ENCODE data around the gene TPGS2.
"Not testable (repeated sequence)": the region's sequence is repeated elsewhere in the genome, so short reads cannot be mapped to it uniquely, and the experiment has no call there.

TPGS2 gene, protein sequence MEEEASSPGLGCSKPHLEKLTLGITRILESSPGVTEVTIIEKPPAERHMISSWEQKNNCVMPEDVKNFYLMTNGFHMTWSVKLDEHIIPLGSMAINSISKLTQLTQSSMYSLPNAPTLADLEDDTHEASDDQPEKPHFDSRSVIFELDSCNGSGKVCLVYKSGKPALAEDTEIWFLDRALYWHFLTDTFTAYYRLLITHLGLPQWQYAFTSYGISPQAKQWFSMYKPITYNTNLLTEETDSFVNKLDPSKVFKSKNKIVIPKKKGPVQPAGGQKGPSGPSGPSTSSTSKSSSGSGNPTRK

DNA sequence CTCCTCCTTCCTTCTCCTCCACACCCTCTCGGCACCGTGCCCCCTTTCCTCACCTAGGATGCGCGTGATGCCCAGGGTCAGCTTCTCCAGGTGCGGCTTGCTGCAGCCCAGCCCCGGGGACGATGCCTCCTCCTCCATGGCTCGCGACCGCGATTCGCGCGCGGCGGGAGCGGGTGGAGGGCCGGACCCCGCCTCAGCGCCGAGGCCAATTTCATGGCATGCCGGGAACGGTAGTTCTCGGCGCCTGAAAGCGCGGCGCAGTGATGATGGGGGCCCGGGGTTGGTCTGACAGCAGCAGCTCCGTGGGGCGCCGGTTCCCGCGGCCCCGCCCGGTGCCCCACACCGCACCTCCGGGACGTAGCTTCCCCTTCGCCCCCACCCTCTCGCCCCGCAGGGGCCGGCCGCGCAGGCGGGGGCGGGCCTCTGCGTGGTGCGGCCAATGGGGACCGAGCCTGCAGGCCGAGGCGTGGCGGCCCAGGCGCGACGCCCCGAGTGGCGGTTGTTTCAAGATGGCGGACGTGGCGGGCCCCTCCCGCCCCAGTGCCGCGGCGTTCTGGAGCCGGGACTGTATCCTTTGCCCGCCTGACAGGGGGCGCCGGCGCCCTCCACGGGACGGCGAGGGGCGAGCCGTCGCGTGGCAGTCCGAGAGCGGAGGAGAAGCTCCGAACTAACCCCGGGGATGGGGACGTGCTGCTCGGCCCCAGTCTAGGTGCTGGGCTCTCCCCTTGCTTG, at the start of gene TPGS2, which contains the start of gene KIAA1328:
Gene TPGS2, minus strand, starts transcription at position 373 of the 732 bp plus-strand sequence. Its CDS starts 235 bp downstream, at position 138.
Gene KIAA1328, plus strand, starts transcription at position 498 of the 732 bp plus-strand sequence. Its CDS starts 12 bp downstream, at position 510.
- peak; percentile 76 to 77 for DNase-seq

DNA sequence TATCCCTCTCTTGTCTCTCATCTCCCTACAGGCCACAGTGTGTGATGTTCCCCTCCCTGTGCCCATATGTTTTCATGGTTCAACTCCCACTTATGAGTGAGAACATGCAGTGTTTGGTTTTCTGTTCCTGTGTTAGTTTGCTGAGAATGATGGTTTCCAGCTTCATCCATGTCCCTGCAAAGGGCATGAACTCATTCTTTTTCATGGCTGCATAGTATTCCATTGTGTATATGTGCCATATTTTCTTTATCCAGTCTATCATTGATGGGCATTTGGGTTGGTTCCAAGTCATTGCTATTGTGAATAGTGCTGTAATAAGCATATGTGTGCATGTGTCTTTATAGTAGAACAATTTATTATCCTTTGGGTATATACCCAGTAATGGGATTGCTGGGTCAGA, 45.0 kb upstream of the TPGS2 start:
- not testable (repeated sequence) for DNase-seq

DNA sequence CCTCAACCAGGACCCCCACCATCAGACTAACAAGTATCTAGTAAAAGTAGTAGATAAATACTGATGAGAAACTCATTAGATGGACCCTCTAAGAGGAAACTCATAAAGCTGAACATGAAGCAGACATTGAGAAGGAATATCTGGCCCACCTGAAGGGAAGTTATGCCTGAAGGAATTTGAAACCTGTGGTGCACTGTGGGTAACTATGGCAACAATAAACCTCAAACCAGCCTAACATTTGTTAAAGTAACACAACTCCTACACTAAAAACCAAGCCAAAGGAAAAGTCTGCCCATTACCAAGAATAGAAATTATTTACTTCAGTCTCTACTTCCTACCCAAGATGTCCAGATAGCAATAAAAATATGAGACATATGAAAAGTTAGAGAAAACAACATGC, 43.5 kb upstream of the TPGS2 start:
- no peak for DNase-seq

DNA sequence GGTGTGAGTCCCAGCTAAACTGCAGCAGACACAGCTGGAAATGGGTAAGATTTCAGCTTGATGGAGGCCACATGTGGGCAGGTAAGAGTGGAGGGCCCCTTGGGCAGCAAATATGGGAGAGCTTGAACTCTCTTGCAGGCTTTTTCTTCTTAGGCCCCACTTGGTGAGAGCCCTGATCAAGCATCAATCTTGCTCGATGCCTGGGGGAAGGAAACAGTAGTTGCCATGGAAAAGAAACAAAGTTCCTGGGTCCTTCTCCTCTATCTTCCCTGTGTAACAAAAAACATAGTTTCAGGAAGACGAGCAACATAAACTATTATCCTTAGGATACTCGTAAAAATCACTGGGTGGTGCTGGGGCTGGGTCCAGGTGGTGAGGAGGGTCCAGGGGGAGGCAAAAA, 43.0 kb upstream of the TPGS2 start:
- DNase-seq, result no peak

DNA sequence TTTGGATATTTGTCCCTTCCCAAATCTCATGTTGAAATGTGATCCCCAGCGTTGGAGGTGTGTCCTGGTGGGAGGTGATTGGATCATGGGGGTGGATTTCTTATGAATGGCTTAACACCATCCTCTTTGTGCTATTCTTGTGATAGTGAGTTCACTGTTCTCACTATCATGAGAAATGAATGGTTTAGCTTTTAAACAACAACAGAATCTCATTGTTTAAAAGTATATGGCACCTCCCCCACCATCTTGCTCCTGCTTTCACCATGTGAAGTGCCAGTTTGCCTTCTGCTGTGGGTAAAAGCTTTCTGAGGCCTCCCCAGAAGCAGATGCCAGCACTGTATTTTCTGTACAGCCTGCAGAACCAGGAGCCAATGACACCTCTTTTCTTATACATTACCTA, 38.3 kb upstream of the TPGS2 start:
- no peak for DNase-seq

DNA sequence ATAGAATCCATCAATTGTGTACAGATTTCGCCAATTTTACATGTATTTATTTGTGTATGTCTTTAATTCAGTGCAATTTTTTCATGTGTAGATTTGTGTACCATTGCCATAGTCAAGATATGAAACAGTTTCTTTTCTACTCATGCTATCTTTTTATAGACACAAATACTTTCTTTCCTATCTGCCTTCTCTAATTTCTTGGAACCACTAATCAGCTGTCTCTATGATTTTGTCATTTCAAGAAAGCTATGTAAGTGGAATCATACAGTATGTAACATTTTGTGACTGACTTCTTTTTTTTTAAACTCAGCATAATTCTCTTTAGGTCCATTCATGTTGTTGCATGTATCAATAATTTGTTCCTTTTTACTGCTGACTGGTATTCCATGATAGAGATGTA, 33.4 kb upstream of the TPGS2 start:
- DNase-seq, result no peak

DNA sequence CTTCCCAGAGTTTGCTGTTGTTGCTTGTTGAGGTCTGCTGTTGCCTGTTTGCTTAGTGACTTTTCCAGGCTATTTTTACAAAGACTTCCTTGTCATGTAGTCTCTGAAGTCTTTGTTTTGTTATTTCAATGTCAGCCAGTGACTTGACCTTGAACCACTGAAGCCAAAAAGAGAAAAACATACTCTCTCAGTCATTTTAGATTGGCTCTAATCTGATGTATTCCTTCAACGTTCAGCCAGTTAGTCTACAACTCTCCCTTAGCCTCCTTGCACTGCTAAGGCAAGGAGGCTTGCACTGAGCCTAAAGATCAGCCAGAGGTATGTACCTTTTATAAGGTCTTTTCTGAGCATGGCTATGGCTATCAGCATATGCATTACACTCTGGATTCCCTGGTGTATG, 28.0 kb upstream of the TPGS2 start:
- no peak for DNase-seq

DNA sequence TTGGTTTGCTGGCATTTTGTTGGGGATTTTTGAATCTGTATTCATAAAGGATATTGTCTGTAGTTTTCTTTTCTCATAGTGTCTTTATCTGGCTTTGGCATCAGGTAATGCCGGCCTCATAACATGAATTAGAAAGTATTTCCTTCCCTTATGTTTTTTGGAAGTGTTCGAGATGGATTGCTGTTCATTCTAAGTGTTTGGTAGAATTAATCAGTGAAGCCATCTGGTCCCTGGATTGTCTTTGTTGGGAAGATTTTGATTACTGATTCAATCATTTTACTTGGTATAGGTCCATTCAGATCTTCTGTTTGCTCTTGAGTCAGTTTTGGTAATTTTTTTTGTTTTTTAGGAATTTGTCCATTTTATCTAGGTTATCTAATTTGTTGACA, 22.4 kb upstream of the TPGS2 start:
- no peak for DNase-seq

DNA sequence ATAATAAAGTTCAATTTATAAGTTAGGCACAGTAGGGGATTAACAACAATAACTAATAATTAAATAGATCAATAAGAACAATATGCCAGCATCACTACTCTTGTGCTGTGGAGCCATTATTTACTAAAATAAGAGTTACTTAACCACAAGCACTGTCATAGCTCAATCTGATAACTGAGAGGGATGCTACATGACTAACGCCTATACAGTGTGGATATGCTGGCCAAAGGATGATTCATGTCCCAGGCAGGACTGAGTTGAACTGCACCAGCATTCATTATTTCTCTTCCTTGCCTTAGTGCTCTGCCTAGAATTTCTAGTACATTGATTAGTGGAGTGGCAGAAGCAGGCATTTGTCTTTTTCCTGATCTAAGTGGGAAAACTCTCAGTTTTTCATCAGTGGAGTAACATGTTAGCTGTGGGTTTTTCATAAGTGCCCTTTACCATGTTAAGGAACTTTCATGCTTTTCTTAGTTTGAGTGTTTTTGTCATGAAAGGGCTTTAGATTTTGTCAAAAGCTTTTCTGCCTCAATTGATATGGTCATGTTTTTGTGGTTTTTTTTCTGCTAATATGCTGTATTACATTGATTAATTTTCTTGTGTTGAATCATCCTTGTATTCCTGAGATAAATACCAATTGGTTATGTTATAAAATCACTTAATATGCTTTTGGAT, 21.9 kb upstream of the TPGS2 start:
- DNase-seq, result peak in 1 of 2 donors; percentile 0

DNA sequence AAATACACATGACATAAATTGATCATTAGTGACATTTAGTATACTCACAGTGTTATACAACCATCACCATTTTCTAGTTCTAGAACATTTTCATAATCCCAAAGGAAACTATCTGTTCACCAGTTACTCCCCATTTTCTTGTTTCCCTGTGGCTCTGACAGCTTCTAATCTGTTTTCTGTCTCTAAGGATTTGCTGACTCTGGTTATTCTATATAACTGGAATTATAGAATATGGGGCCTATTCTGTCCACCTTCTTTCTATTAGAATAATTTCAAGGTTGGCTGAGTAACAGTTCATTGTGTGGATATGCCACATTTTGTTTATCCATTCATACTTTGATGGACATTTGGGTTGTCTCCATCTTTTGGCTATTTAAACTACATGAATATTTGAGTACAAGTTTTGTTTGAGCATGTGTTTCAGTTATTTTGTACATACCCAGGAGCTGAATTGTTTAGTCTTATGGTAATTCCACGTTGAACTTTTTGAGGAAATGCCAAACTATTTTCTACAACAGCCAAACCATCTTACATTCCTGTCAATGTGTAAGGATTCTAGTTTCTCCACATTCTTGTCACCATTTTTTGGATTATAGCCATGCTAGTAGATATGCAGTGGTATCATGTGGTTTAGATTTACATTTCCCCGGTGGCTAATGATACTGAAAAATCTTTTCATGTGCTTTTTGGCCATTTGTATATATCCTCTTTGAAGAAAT, 20.6 kb upstream of the TPGS2 start:
- no peak for DNase-seq

DNA sequence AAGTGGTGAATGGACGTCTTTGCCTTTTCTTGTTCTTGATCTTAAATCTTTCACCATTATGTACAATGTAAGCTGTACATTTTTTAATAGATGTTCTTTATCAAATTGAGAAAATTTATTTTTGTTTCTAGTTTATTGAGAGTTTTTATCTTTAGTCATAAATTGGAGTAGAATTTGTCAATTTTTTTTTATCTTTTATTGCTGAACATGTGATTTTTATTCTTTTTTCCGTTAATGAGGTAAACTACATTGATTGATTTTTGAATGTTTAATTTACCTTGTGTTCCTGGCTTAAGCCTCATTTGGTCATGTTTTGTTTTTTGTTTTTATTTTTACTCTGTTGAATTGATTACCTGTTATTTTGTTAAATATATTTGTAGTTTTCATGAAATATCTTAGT, 19.8 kb upstream of the TPGS2 start:
- no peak for DNase-seq

DNA sequence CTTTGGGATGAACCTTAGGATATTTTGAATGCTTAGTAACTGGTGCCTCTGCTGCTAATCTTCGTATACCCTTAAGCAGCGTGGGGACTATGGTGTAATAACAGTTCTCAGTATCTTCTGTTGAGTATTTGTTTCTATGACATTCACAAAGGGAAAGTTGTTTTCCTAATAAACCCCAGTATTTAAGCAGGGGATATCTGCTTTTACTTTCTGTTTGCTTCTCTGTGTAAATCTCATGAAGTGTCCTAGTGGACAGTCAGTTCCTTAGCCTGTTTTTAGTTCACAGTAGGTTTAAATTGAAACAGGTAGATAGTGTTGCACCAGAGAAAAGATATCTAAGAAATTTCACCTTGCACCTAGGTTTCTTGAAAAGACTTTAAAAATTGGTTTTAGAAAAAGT, 15.0 kb upstream of the TPGS2 start:
- DNase-seq, result no peak

DNA sequence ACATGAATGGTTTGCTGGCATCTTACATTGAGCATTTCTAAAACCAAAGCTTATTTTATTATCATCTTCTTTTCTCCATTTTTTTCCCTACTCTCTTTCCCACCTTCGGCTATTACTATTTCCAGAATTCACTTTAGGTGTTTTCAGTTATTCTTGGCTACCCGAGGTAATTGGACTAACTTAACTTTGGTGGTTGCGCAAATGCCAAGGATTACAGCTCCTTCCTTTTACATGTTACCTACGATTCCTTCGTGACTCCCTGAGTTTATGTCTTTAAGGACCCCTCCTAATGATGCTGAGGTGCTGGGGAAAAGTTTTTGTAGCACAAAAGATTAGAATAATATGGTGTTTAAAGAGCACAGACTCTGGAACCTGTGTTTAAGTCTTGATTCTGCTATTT, 14.4 kb upstream of the TPGS2 start:
- no peak for DNase-seq

DNA sequence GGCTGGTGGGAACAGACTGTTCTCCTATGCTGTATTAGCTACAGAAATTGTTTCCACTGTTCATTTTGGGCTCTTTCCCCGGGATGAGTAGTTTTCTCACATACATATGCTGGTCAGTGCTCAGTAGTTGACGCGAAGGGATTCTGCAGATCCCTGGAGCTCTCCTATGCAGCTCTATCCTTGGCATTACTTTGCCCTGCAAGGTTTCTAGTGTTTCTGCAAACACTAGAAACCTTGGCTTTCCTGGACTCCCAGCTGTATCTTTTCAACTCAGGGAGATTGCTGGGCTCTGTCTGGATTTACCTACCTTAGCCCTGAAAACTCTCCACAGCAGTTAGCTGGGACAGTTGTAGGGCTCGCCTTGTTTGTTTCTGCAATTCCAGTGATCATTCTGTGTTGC, 11.0 kb upstream of the TPGS2 start:
- no peak for DNase-seq

DNA sequence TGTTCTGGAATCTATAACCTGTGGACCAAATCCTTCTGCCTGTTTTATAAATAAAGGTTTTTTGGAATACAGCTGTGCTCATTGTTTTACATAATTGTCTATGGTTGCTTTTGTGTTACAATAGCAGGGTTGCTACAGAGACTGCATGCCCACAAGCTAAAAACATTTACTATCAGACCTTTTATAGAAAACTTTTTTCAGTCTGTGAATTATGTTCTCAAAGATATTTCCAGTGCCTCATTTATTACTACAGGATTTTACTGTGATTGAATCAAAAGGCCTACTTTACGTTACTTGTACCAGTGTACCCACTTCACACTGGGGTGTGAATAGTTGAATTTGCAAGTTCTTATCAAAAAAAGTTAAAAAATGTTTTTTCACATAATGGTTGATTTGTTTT, 7.1 kb upstream of the TPGS2 start:
- no peak for DNase-seq

DNA sequence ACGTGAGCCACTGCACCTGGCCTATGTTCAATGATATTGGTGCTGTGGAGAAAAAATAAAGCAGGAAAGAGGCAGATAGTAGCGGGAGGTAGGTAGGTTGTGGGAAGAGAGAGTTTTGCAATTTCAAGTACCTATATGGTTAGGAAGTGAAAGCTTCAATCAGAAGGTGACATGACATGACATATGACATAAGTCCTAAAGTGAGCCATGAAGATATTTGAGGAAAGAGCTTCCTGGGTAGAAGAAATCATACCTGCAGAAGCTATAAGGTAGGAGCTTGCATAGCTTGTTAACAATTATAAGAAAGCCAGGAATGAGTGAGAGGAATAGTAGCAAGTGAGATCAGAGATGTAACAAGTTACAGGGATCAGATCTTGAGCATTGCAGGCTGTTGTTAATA, 4.3 kb upstream of the TPGS2 start:
- no peak for DNase-seq

DNA sequence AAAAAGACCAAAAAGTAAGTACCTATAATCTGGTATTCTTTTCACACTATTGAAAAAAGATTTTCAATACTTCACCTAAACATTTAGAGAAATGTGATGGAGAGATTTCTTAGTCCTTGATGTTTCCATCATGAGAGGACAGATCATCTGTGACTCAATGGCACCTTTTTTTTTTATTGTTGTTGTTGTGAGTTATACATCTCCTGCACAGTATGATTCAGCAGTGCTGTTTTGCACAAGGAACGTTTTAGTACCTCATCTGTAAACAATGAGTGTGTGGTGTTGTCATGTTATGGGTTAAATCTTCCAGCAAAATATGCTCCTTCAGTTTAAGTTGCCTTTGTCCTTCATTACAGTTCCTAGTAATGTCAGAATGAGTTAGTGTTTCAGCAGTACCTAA, 2.3 kb upstream of the TPGS2 start:
- no peak for DNase-seq

DNA sequence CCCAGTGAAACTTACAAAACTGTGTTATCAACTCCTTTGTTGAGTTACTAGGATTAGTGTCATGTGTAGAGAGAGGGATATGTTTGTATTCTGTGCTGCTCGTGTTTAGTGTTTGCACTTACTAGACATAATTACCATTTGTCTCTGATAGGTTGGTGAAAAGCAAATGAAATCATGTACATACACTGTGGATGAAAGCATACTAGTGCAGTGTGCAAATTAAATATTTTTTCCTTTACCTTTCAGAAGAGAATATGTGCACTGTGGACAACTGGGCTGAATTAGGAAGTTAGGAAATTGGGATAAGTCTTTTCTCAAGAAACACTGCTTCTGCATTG, 1.3 kb upstream of the TPGS2 start:
- no peak for DNase-seq

DNA sequence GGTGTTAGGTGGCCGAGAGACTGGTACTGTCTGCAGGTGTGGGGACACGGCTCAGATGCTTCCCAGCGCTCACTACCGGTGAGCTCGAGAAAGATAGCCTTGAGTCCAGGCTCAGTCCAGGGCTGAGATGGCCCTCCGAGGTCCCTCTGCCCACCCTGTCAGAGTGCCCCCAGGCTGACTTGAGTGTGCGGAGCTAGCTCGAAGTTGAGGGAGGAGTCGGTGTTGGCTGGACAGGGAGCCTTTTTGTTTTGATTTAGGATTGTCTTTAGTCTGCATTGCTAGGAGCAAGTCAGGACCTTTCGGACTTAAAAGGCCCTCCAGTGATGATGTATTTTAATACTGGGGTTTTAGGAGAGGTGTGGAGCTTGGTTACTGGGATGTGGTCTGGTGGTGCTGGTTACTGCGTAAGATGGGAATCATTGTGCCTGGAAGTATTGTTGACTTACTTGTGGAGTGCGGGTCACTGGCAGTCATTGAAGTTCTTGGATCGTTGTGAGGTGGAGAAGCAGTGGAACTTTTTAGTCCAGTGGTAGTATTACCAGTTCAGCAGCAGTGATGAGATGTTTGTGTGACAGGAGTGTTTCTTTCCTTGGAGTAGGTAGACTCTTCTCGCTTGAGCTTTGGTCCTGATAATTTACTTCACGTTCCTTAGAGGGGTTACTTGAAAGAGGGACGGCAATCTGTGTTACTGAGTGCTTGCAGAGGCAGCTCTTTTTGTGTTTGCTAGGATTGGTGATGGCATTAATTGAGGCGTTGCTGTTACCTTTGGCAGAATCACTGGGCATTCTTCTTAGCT, 758 bp upstream of the TPGS2 start:
- DNase-seq, result no peak

DNA sequence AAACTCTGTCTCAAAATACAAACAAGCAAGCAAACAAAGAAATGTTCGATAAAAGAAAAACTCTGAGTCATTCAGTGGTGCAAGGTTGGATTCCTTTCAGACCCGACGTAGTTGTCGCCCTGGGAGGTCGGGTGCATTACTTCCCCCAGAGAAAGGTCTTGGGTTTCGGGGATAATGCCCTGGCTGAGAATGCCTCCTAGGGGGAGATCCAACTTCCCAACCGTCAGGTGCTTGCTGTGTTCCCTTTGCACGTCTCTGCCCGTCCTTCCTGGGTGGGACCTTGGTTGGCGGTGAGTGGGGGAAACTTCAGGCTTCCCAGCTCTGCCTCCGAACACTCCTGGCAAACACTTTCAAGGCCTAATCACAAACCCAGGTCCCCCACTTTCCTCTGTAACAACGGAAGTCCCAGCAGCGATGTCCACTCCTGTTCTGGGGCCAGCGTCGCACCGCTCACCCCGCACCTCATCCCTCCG, 609 bp downstream of the TPGS2 start:
- DNase-seq, result peak; percentile 4 to 7

DNA sequence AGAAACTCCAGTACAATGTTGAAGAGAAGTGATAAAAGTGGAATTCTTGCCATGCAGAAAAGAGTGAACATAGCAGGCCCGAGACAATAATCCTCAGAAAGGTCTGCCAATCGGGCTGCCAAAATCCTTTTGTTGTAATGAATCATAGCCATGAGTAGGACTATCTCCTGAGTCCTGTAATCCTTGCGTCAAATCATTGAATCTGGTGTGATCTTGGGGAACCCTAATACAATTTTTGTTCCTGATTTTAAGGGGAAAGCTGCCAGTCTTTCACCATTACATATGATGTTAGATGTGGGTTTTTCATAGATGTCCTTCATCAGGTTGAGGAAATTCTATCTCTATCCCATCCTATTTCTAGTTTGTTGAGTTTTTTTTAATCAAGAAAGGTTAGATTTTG, 2.2 kb downstream of the TPGS2 start:
- no peak for DNase-seq

DNA sequence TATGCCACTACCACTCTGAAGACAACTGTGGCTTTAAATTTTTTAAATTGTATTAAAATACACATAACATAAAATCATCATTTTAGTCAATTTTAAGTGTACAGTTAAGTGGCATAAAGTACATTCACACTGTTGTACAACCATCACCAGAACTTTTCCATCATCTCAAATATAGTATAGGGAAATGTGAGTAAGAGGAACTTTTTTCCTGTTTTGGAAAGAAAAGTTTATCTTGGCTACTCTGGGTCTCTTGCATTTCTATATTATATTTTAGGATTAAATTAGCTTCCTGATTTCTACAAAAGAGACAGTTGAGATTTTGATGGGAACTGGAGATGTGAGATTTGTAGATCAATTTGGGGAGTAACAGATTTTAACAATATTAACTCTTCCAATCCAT, 3.3 kb downstream of the TPGS2 start:
- no peak for DNase-seq

Measured in stimulated activated CD4-positive, alpha-beta T cell treated with anti-CD3 and anti-CD28 coated beads, Interleukin-2, amount 100 ng/mL, for 48 hours (primary cell).